GM21381 (cell line): ENCODE results near the gene MRPL55.

Experiments
- ATAC-seq: cut with Tn5 transposase; IDR thresholded peaks from one replicate; pipeline ENCODE4 v1.9.1; 2021; ENCODE audit warnings: mild to moderate bottlenecking, moderate library complexity; ENCODE audit not compliant: unreplicated experiment

Gene MRPL55

GRCh38 chr1:228060458-228061190 lies 48.5 kb downstream of the MRPL55 start:
- ATAC-seq, result no peak

DNA sequence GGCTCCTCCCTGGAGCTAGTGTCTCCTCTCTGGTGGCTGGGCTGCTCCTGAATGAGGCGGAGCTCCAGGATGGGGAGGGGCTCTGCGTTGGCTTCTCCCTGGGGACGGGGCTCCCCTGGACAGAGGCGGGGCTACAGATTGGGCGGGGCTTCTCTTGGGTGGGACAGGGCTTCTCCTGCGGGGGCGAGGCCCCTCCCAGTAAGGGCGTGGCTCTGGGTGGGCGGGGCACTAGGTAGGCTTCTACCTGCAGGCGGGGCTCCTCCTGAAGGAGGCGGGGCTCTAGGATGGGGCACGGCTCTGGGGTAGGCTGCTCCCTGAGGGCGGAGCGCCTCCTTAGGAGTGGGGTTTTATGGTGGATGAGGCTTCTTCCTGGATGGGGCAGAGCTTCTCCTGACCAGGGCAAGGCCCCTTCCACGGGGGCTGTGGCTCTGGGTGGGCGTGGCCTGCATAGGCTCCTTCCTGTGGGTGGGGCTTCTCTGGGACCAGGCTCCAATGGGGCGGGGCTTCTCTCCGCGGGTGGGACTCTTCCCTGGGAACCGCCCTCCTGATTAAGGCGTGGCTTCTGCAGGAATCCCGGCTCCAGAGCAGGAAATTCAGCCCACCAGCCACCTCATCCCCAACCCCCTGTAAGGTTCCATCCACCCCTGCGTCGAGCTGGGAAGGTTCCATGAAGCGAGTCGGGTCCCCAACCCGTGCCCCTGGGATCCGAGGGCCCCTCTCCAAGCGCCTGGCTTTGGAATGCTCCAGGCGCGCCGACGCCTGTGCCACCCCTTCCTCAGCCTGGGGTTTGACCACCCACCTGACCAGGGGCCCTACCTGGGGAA lies 49.3 kb downstream of the MRPL55 start:
- peak; percentile 45 for ATAC-seq

- peak; percentile 32 for ATAC-seq
Measured at GRCh38 chr1:228058949-228059633, 50.0 kb downstream of the MRPL55 start.

GRCh38 chr1:228058172-228058948 lies 50.7 kb downstream of the MRPL55 start:
- ATAC-seq, result no peak
